K562 (cell line): ENCODE measurements around the gene HPCAL1. TPM values are rescaled to one million over a fixed set of nuclear protein-coding genes. Genes with fewer than 3 reads are reported as not detected.

Experiments used
- BRD4 ChIP-seq: fragments of 200-600 bp; sonication (generic); IDR thresholded peaks from 2 replicates; pipeline ENCODE4 v1.6.1; 2017; ENCODE audit warnings: inconsistent platforms
- CBX3 ChIP-seq, 2 experiments: IDR thresholded peaks; 1 replicate in 1 of 2; 2 replicates in 1 of 2; pipeline ENCODE4 v1.6.1; 2012; ENCODE audit warnings: inconsistent platforms in 2 of 2, low read length in 2 of 2, borderline replicate concordance in 1 of 2, control low read depth in 1 of 2
- CREM ChIP-seq: IDR thresholded peaks from 2 replicates; pipeline ENCODE4 v1.6.1; 2014; ENCODE audit warnings: antibody characterized with exemption, low read depth
- DPF2 ChIP-seq: fragments of 450-650 bp; IDR thresholded peaks from 2 replicates; pipeline ENCODE4 v1.6.1; 2016
- FOXJ2 ChIP-seq: fragments of 200-800 bp; sonication (Bioruptor generic); IDR thresholded peaks from 2 replicates; pipeline ENCODE4 v1.6.1; 2016; ENCODE audit warnings: missing genetic modification characterization, missing compliant biosample characterization
- HMG20B ChIP-seq: fragments of 250-450 bp; sonication (Bioruptor Pico); IDR thresholded peaks from 2 replicates; pipeline ENCODE4 v1.5.0; 2021; ENCODE audit warnings: mild to moderate bottlenecking
- HNRNPL ChIP-seq: fragments of 200-400 bp; formaldehyde crosslinking; IDR thresholded peaks from 2 replicates; pipeline ENCODE4 v1.6.1; 2017; ENCODE audit warnings: low read depth, mild to moderate bottlenecking, low read length
- HNRNPUL1 ChIP-seq: fragments of 200-400 bp; formaldehyde crosslinking; IDR thresholded peaks from 2 replicates; pipeline ENCODE4 v1.6.1; 2017; ENCODE audit warnings: low read length
- KLF6 ChIP-seq: fragments of 250-450 bp; sonication (Bioruptor Pico); IDR thresholded peaks from 2 replicates; pipeline ENCODE4 v1.4.0; 2020; ENCODE audit warnings: mild to moderate bottlenecking, moderate library complexity, borderline replicate concordance
- MEF2D ChIP-seq: conservative IDR thresholded peaks from 2 replicates; pipeline ENCODE4 v1.6.1; 2016; ENCODE audit warnings: low read depth, missing genetic modification characterization, missing compliant biosample characterization
- POLR2B ChIP-seq: fragments of 450-650 bp; IDR thresholded peaks from 2 replicates; pipeline ENCODE4 v1.6.1; 2018; ENCODE audit warnings: low read depth; ENCODE audit not compliant: partially characterized antibody
- POU5F1 ChIP-seq: fragments of 150-350 bp; IDR thresholded peaks from 2 replicates; pipeline ENCODE4 v1.6.1; 2014; ENCODE audit warnings: borderline replicate concordance, low read length, low read depth, mild to moderate bottlenecking; ENCODE audit not compliant: partially characterized antibody
- RAD51 ChIP-seq: fragments of 450-650 bp; IDR thresholded peaks from 2 replicates; pipeline ENCODE4 v1.7.1; 2016; ENCODE audit warnings: low read depth, mild to moderate bottlenecking, borderline replicate concordance
- SMARCC2 ChIP-seq: fragments of 450-650 bp; IDR thresholded peaks from 2 replicates; pipeline ENCODE4 v1.6.1; 2017; ENCODE audit warnings: antibody characterized with exemption, moderate library complexity, mild to moderate bottlenecking, low read depth
- TEAD1 ChIP-seq, 2 experiments: fragments of 450-650 bp in 1 of 2; sonication (generic) in 1 of 2; formaldehyde crosslinking; IDR thresholded peaks; 2 replicates each; pipeline versions ENCODE4 v1.4.0 to v1.8.0; 2020 to 2022; ENCODE audit warnings: mild to moderate bottlenecking in 2 of 2, missing genetic modification reagents in 1 of 2
- ZC3H11A ChIP-seq: IDR thresholded peaks from 2 replicates; pipeline ENCODE4 v1.6.1; 2012; ENCODE audit warnings: low read depth, low read length, improper control_type of control experiment
- ZNF175 ChIP-seq: fragments of 200-800 bp; sonication (Bioruptor generic); IDR thresholded peaks from 2 replicates; pipeline ENCODE4 v1.6.1; 2016; ENCODE audit warnings: low read depth, mild to moderate bottlenecking, missing genetic modification characterization, missing compliant biosample characterization
- ZNF507 ChIP-seq: conservative IDR thresholded peaks from 2 replicates; pipeline ENCODE4 v1.6.1; 2017; ENCODE audit warnings: missing genetic modification characterization, missing compliant biosample characterization
- ZNF57 ChIP-seq: fragments of 450-650 bp; formaldehyde crosslinking; IDR thresholded peaks from 2 replicates; pipeline ENCODE4 v1.4.0; 2020; ENCODE audit warnings: mild to moderate bottlenecking, moderate library complexity
- ZNF695 ChIP-seq: fragments of 450-650 bp; formaldehyde crosslinking; IDR thresholded peaks from 2 replicates; pipeline ENCODE4 v1.4.0; 2020; ENCODE audit warnings: mild to moderate bottlenecking, moderate library complexity
- polyA plus RNA-seq, 8 experiments: library from polyadenylated mRNA; depleted of rRNA in 4 of 8; stranded (reverse) in 5 of 8; unstranded in 3 of 8; fragments of >200 nt; fragmentation: Nextera tagmentation in 2 of 8; fragmentation: Illumina TruSeq in 1 of 8; extraction: Ambion mirVana in 2 of 8; extraction: Trizol in 1 of 8; gene quantifications; 2 replicates each; pipeline versions ENCODE4 v1.2.1 to v1.2.3, GENCODE V29; 2011 to 2014; ENCODE audit warnings: inconsistent platforms in 1 of 8, missing spikeins in 1 of 8
- total RNA-seq, 7 experiments: library from RNA; depleted of rRNA in 6 of 7; stranded (reverse); fragments of >200 nt in 6 of 7; fragmentation: Illumina TruSeq in 2 of 7; extraction: Trizol in 2 of 7; gene quantifications; 2 replicates each; pipeline versions ENCODE4 v1.2.1 to v1.2.3, GENCODE V29; 2011 to 2021; ENCODE audit warnings: low replicate concordance in 1 of 7
- TF ChIP-seq, protein P1 (sequence below): fragments of 450-650 bp; IDR thresholded peaks from 2 replicates; pipeline ENCODE4 v1.6.1; 2016; ENCODE audit warnings: missing biosample characterization, missing genetic modification characterization
- TF ChIP-seq, protein P2 (sequence below): fragments of 450-650 bp; IDR thresholded peaks from 2 replicates; pipeline ENCODE4 v1.7.1; 2018; ENCODE audit warnings: mild to moderate bottlenecking, low read depth; ENCODE audit not compliant: partially characterized antibody
- TF ChIP-seq, protein P3 (sequence below): fragments of 250-450 bp; sonication (Bioruptor Pico); IDR thresholded peaks from 2 replicates; pipeline ENCODE4 v1.5.0; 2021
- TF ChIP-seq, protein P4 (sequence below): fragments of 450-650 bp; IDR thresholded peaks from 2 replicates; pipeline ENCODE4 v1.6.1; 2014; ENCODE audit warnings: low read depth, mild to moderate bottlenecking, moderate library complexity, borderline replicate concordance

HPCAL1 gene
- total and polyA plus RNA-seq, 9 of the 15 experiments (the other 6 are each of a cell fraction or from before 2014, with no cell fraction given): 2.7 to 65.5 (median 23.9) TPM

DNA sequence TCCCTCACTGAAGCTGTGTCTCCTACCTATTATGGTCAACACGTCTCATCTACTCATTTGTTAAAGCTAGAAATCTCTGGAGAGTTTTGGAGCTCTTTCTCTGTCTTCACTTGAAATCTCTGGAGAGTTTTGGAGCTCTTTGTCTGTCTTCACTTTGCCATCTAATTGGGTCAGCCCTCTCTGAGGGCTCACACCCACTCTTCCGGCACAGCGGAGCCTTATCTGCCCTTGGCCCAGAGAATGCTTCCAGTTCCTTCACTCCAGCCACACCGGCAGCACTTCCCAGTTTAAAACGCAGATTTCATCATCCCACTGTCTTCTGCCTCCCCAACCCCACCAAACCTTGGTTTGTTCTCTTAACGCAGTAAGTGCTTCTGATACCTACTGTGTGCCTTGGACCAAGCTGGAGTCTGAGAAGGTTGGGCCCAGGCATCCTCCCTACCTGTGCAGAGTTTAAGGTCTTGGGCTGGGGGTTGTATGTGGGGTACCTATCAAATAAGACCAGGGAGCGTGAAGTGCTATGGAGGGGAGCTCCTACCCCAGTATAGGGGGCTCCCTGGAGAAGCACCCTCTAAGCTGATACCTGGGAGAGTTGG is 5.0 kb downstream of the HPCAL1 start (continued):
- TF ChIP-seq ZNF507: no peak
- TF ChIP-seq, protein P1, sequence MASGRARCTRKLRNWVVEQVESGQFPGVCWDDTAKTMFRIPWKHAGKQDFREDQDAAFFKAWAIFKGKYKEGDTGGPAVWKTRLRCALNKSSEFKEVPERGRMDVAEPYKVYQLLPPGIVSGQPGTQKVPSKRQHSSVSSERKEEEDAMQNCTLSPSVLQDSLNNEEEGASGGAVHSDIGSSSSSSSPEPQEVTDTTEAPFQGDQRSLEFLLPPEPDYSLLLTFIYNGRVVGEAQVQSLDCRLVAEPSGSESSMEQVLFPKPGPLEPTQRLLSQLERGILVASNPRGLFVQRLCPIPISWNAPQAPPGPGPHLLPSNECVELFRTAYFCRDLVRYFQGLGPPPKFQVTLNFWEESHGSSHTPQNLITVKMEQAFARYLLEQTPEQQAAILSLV (tag): 0 out of 2 replicates have a peak, but pooled peaks have one; percentile 36
- TF ChIP-seq, protein P2, sequence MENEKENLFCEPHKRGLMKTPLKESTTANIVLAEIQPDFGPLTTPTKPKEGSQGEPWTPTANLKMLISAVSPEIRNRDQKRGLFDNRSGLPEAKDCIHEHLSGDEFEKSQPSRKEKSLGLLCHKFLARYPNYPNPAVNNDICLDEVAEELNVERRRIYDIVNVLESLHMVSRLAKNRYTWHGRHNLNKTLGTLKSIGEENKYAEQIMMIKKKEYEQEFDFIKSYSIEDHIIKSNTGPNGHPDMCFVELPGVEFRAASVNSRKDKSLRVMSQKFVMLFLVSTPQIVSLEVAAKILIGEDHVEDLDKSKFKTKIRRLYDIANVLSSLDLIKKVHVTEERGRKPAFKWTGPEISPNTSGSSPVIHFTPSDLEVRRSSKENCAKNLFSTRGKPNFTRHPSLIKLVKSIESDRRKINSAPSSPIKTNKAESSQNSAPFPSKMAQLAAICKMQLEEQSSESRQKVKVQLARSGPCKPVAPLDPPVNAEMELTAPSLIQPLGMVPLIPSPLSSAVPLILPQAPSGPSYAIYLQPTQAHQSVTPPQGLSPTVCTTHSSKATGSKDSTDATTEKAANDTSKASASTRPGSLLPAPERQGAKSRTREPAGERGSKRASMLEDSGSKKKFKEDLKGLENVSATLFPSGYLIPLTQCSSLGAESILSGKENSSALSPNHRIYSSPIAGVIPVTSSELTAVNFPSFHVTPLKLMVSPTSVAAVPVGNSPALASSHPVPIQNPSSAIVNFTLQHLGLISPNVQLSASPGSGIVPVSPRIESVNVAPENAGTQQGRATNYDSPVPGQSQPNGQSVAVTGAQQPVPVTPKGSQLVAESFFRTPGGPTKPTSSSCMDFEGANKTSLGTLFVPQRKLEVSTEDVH: peak; percentile 35
- peak; percentile 50 for TF ChIP-seq POLR2B
- peak; percentile 44; the same call in 1 of the 2 replicates for TF ChIP-seq ZNF175 (CRISPR knock-in tag)
- TF ChIP-seq MEF2D (tag): no peak
- TF ChIP-seq TEAD1 (CRISPR knock-in tag; IDR thresholded peaks at IDR 0.05): no peak
- no peak for TF ChIP-seq ZNF57 (CRISPR knock-in tag)
- TF ChIP-seq ZNF695: no peak
- TF ChIP-seq SMARCC2: peak; percentile 35; the same call in 1 of the 2 replicates
- TF ChIP-seq POU5F1: no peak
- TF ChIP-seq, protein P3, sequence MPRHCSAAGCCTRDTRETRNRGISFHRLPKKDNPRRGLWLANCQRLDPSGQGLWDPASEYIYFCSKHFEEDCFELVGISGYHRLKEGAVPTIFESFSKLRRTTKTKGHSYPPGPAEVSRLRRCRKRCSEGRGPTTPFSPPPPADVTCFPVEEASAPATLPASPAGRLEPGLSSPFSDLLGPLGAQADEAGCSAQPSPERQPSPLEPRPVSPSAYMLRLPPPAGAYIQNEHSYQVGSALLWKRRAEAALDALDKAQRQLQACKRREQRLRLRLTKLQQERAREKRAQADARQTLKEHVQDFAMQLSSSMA: no peak
- TF ChIP-seq DPF2: peak; percentile 87
- TF ChIP-seq, protein P4, sequence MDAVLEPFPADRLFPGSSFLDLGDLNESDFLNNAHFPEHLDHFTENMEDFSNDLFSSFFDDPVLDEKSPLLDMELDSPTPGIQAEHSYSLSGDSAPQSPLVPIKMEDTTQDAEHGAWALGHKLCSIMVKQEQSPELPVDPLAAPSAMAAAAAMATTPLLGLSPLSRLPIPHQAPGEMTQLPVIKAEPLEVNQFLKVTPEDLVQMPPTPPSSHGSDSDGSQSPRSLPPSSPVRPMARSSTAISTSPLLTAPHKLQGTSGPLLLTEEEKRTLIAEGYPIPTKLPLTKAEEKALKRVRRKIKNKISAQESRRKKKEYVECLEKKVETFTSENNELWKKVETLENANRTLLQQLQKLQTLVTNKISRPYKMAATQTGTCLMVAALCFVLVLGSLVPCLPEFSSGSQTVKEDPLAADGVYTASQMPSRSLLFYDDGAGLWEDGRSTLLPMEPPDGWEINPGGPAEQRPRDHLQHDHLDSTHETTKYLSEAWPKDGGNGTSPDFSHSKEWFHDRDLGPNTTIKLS: peak; percentile 63; the same call in 1 of the 2 replicates
- TF ChIP-seq CREM: peak; percentile 37; the same call in 1 of the 2 replicates
- TF ChIP-seq CBX3 (IDR thresholded peaks at IDR 0.05; ENCODE audit: borderline replicate concordance in 1 of 2, low read length in 2 of 2): no peak; a peak in 1 of 3 replicates
- TF ChIP-seq ZC3H11A: no peak
- TF ChIP-seq HNRNPUL1: no peak
- TF ChIP-seq HNRNPL: no peak
- peak; percentile 37; the same call in 1 of the 2 replicates for TF ChIP-seq FOXJ2 (tag)
- TF ChIP-seq RAD51: no peak
- TF ChIP-seq KLF6 (CRISPR knock-in tag): peak; percentile 52; the same call in 1 of the 2 replicates
- TF ChIP-seq HMG20B (CRISPR knock-in tag): no peak
- TF ChIP-seq BRD4: no peak
